LNCAP (cell line): Measurements from ENCODE around the gene SLC7A6OS.

Experiments
- CTCF ChIP-seq: fragments of 450-650 bp; IDR thresholded peaks from 2 replicates; pipeline ENCODE4 v1.5.1; 2017; ENCODE audit warnings: mild to moderate bottlenecking

Gene SLC7A6OS

GRCh38 chr16:68251832-68252231 is 58.9 kb downstream of the SLC7A6OS start:
- TF ChIP-seq CTCF: no peak

GRCh38 chr16:68250951-68251350 is 59.8 kb downstream of the SLC7A6OS start:
- TF ChIP-seq CTCF: no peak

- TF ChIP-seq CTCF: no peak
Measured at GRCh38 chr16:68249371-68249770, 61.4 kb downstream of the SLC7A6OS start.
